Upper lobe of left lung (tissue), 4 donors: ENCODE data around the gene TMEM184B.

ENCODE experiments used
- EP300 ChIP-seq, 4 donors: sonication (generic); formaldehyde crosslinking; IDR thresholded peaks; one replicate each; pipeline ENCODE4 v1.5.1; 2017; ENCODE audit warnings: antibody characterized with exemption in 4 of 4, control low read depth in 2 of 4
- POLR2A ChIP-seq, 4 donors: fragments of 450-650 bp; IDR thresholded peaks; one replicate each; pipeline ENCODE4 v1.5.1; 2016 to 2017; ENCODE audit warnings: antibody characterized with exemption in 4 of 4, mild to moderate bottlenecking in 2 of 4
- POLR2AphosphoS5 ChIP-seq, 2 donors: sonication (generic); formaldehyde crosslinking; IDR thresholded peaks; one replicate each; pipeline ENCODE4 v1.5.1; 2017; ENCODE audit warnings: antibody characterized with exemption in 2 of 2
- TF ChIP-seq, protein P1 (sequence below), 6 experiments: fragments of 450-650 bp in 4 of 6; fragments of 200-600 bp in 2 of 6; sonication (generic) in 2 of 6; IDR thresholded peaks; one replicate each; pipeline ENCODE4 v1.5.1; 2016 to 2019; ENCODE audit warnings: antibody characterized with exemption in 6 of 6

DNA sequence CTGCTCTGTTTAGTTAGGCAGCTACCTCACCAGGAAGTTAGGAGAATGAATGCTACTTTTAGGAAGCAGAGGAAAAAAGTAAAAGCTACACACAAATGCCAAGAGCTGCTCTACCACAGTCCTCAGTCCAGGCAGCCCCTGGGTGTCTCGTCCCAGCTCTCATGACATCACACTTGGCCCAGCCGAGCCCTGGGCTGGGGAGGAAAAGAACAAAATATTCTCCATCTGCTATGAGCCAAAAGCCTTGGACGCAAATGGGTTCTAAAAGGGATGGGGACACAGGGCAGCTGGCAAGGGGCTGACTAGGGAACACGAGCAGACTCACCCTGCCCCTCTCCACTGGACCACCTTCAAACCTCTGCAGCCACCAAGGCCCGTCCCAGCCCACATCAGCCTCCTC lies 26.1 kb downstream of the TMEM184B start:
- TF ChIP-seq, protein P1, sequence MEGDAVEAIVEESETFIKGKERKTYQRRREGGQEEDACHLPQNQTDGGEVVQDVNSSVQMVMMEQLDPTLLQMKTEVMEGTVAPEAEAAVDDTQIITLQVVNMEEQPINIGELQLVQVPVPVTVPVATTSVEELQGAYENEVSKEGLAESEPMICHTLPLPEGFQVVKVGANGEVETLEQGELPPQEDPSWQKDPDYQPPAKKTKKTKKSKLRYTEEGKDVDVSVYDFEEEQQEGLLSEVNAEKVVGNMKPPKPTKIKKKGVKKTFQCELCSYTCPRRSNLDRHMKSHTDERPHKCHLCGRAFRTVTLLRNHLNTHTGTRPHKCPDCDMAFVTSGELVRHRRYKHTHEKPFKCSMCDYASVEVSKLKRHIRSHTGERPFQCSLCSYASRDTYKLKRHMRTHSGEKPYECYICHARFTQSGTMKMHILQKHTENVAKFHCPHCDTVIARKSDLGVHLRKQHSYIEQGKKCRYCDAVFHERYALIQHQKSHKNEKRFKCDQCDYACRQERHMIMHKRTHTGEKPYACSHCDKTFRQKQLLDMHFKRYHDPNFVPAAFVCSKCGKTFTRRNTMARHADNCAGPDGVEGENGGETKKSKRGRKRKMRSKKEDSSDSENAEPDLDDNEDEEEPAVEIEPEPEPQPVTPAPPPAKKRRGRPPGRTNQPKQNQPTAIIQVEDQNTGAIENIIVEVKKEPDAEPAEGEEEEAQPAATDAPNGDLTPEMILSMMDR (IDR thresholded peaks at IDR 0.05) = no peak
- no peak for TF ChIP-seq EP300 (IDR thresholded peaks at IDR 0.05)
- no peak for TF ChIP-seq POLR2A (IDR thresholded peaks at IDR 0.05)
- no peak for TF ChIP-seq POLR2AphosphoS5 (IDR thresholded peaks at IDR 0.05)
